Measurements from ENCODE around the gene GATAD2A. TPM values are rescaled to one million over a fixed set of nuclear protein-coding genes. Genes with fewer than 3 reads are reported as not detected.
A peak's percentile ranks its signal among the peaks of the same experiment; 100 is the strongest.

The GATAD2A gene
- total RNA-seq, 1 experiment from 2014 or later = 99.6 TPM

- Histone ChIP-seq H3K27me3 (ENCODE audit: control insufficient read depth, insufficient read depth, low read length) (no peaks in the 10 kb centered on the region), H3K27ac (ENCODE audit: low read length) (no peak overlapping the region), H3K36me3 (ENCODE audit: control insufficient read depth, insufficient read depth, low read length) (no peaks in the 10 kb centered on the region), H3K9me3 (ENCODE audit: control insufficient read depth, insufficient read depth, low read depth, low read length) (no peaks in the 10 kb centered on the region), H3K4me1 (ENCODE audit: control insufficient read depth, insufficient read depth, low read length) (no peaks in the 10 kb centered on the region), H3K4me3 (ENCODE audit: low read depth in 2 of 2, low read length in 2 of 2) (no peak overlapping the region)
- in situ Hi-C loops (cut with HindIII; ENCODE audit: low pct_unique_long_range_greater_than_20kb, low sequenced_read_pairs) (no loop called here), intact Hi-C loops (cut with micrococcal nuclease; ENCODE audit: unreplicated experiment) (no loop called here)
- ATAC-seq (no peak), DNase-seq (ENCODE audit: low read depth, low spot score) (no peak)
- TF ChIP-seq POLR2AphosphoS5 (IDR thresholded peaks at IDR 0.05; ENCODE audit: low read depth, low read length) (no peak), REST (IDR thresholded peaks at IDR 0.05; ENCODE audit: insufficient read depth in 1 of 2, low read depth in 2 of 2, low read length in 1 of 2) (no peak), TCF7L2 (IDR thresholded peaks at IDR 0.05; ENCODE audit: low read depth, low read length) (no peak), SIN3A (IDR thresholded peaks at IDR 0.05; ENCODE audit: borderline replicate concordance, insufficient read depth, low read depth, low read length) (no peak), CTCF (IDR thresholded peaks at IDR 0.05) (no peak)
- POLR2A ChIA-PET = no interaction called here
- CTCF ChIA-PET = no interaction called here
- BruUV-seq (replicated peaks) = no TSS peak
Measured at GRCh38 chr19:19428746-19429145, 23.3 kb downstream of the GATAD2A start.

GRCh38 chr19:19429361-19429760 lies 23.9 kb downstream of the GATAD2A start:
- Histone ChIP-seq H3K36me3 (ENCODE audit: control insufficient read depth, insufficient read depth, low read length) (no peaks in the 10 kb centered on the region), H3K4me1 (ENCODE audit: control insufficient read depth, insufficient read depth, low read length) (no peaks in the 10 kb centered on the region), H3K9me3 (ENCODE audit: control insufficient read depth, insufficient read depth, low read depth, low read length) (no peaks in the 10 kb centered on the region), H3K27ac (ENCODE audit: low read length) (no peak overlapping the region), H3K4me3 (ENCODE audit: low read depth in 2 of 2, low read length in 2 of 2) (no peak overlapping the region), H3K27me3 (ENCODE audit: control insufficient read depth, insufficient read depth, low read length) (no peaks in the 10 kb centered on the region)
- CTCF ChIA-PET = no interaction called here
- in situ Hi-C loops (cut with HindIII; ENCODE audit: low pct_unique_long_range_greater_than_20kb, low sequenced_read_pairs) (no loop called here), intact Hi-C loops (cut with micrococcal nuclease; ENCODE audit: unreplicated experiment) (no loop called here)
- POLR2A ChIA-PET = no interaction called here
- ATAC-seq (0 out of 2 replicates have a peak, but pooled peaks have one; percentile 15), DNase-seq (ENCODE audit: low read depth, low spot score) (no peak)
- no TSS peak for BruUV-seq (replicated peaks)
- TF ChIP-seq SIN3A (IDR thresholded peaks at IDR 0.05; ENCODE audit: borderline replicate concordance, insufficient read depth, low read depth, low read length) (no peak), CTCF (IDR thresholded peaks at IDR 0.05) (no peak), TCF7L2 (IDR thresholded peaks at IDR 0.05; ENCODE audit: low read depth, low read length) (no peak), POLR2AphosphoS5 (IDR thresholded peaks at IDR 0.05; ENCODE audit: low read depth, low read length) (no peak), REST (IDR thresholded peaks at IDR 0.05; ENCODE audit: insufficient read depth in 1 of 2, low read depth in 2 of 2, low read length in 1 of 2) (no peak)

Measured in Panc1 (cell line).